OCI-LY3 (cell line): ENCODE data around the gene UNC45A.

Experiments
- H2AFZ ChIP-seq: fragments of 200-600, 300-600 bp; shearing (Covaris generic); 2 replicates; pipeline ENCODE4 v1.6.0; 2014; ENCODE audit warnings: antibody characterized with exemption, low read depth, low read length
- H3K27ac ChIP-seq: fragments of 200-600, 300-600 bp; sonication (generic); 2 replicates; pipeline ENCODE4 v1.5.1; 2014; ENCODE audit warnings: mild to moderate bottlenecking, low read length, moderate library complexity, mixed read lengths
- H3K27me3 ChIP-seq: fragments of 200-600, 300-600 bp; sonication (generic); 2 replicates; pipeline ENCODE4 v1.6.1; 2014; ENCODE audit warnings: low read depth, low read length, mixed read lengths
- H3K36me3 ChIP-seq: fragments of 200-600, 300-600 bp; sonication (generic); replicated peaks from 2 replicates; pipeline ENCODE3; 2014; ENCODE audit warnings: low read depth, low read length, mixed read lengths
- H3K4me1 ChIP-seq: fragments of 300-600, 200-600 bp; sonication (generic); 2 replicates; pipeline ENCODE4 v1.6.1; 2014; ENCODE audit warnings: low read length, mixed read lengths
- H3K4me2 ChIP-seq: fragments of 200-600, 300-600 bp; sonication (generic); 2 replicates; pipeline ENCODE4 v1.6.1; 2014; ENCODE audit warnings: low read length, mixed read lengths
- H3K4me3 ChIP-seq: fragments of 300-600, 200-600 bp; sonication (generic); 2 replicates; pipeline ENCODE4 v1.5.1; 2014; ENCODE audit warnings: antibody characterized with exemption, mild to moderate bottlenecking, low read length, moderate library complexity
- H3K79me2 ChIP-seq: fragments of 300-600, 200-600 bp; shearing (Covaris generic); 2 replicates; pipeline ENCODE4 v1.6.1; 2014; ENCODE audit warnings: mild to moderate bottlenecking, low read length, mixed read lengths
- H3K9ac ChIP-seq: fragments of 300-600, 200-600 bp; shearing (Covaris generic); 2 replicates; pipeline ENCODE4 v1.6.0; 2014; ENCODE audit warnings: mild to moderate bottlenecking, low read length, moderate library complexity
- H3K9me3 ChIP-seq: fragments of 200-600, 300-600 bp; shearing (Covaris generic); 2 replicates; pipeline ENCODE4 v1.6.1; 2014; ENCODE audit warnings: low read length, mixed read lengths; ENCODE audit not compliant: insufficient read depth
- H4K20me1 ChIP-seq: fragments of 200-600, 300-600 bp; sonication (generic); 2 replicates; pipeline ENCODE4 v1.6.1; 2016; ENCODE audit warnings: low read length, mixed read lengths; ENCODE audit not compliant: insufficient read depth
- EZH2phosphoT487 ChIP-seq: fragments of 200-600 bp; shearing (Covaris generic); IDR thresholded peaks from 2 replicates; pipeline ENCODE4 v1.6.1; 2018; ENCODE audit warnings: antibody characterized with exemption, mixed run types, low read depth
- TF ChIP-seq, protein P1 (sequence below): fragments of 200-600, 300-600 bp; sonication (generic); IDR thresholded peaks from 2 replicates; pipeline ENCODE4 v1.5.1; 2014; ENCODE audit warnings: antibody characterized with exemption, low read length, low read depth

Gene UNC45A, protein sequence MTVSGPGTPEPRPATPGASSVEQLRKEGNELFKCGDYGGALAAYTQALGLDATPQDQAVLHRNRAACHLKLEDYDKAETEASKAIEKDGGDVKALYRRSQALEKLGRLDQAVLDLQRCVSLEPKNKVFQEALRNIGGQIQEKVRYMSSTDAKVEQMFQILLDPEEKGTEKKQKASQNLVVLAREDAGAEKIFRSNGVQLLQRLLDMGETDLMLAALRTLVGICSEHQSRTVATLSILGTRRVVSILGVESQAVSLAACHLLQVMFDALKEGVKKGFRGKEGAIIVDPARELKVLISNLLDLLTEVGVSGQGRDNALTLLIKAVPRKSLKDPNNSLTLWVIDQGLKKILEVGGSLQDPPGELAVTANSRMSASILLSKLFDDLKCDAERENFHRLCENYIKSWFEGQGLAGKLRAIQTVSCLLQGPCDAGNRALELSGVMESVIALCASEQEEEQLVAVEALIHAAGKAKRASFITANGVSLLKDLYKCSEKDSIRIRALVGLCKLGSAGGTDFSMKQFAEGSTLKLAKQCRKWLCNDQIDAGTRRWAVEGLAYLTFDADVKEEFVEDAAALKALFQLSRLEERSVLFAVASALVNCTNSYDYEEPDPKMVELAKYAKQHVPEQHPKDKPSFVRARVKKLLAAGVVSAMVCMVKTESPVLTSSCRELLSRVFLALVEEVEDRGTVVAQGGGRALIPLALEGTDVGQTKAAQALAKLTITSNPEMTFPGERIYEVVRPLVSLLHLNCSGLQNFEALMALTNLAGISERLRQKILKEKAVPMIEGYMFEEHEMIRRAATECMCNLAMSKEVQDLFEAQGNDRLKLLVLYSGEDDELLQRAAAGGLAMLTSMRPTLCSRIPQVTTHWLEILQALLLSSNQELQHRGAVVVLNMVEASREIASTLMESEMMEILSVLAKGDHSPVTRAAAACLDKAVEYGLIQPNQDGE

DNA sequence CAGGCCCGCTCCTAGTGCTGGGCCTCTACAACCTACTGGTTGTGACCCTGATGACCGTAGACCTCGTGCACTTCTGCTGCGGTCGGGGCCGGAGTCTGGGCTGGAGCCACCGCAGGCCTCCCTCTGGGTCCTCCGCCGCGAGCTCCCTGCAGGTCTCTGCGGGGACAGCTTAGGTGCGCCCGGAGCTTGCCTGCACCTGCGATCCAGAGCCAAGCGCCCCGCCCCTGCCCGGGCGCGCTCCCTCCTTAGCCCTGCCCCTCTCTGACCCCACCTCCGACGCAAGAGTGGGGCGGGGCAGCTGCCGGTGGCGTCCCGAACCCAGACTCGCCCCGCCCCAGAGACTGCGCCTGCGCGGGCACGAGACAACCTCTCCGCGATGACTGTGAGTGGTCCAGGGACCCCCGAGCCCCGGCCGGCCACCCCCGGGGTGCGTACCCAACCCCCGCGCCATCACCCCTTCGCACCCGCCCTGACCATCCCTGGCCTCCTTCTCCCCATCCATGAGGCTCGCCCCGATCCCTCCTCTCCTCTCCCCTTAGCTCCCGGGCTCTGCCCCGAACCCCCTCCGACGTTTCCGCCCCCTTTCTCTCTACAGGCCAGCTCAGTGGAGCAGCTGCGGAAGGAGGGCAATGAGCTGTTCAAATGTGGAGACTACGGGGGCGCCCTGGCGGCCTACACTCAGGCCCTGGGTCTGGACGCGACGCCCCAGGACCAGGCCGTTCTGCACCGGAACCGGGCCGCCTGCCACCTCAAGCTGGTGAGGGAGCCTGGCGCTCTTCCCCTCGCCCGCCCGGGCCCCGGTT lies at the start of gene UNC45A:
UNC45A (plus strand) TSS at position 337 of the 803 bp plus-strand sequence; CDS start at position 377, 40 bp downstream.
- peaks cover 19% of the 10 kb centered on the region for H3K36me3 ChIP-seq
- peak within 1 kb of the TSS; percentile 28 for H3K27ac ChIP-seq
- peak within 1 kb of the TSS; percentile 91 for H3K4me2 ChIP-seq
- H4K20me1 ChIP-seq, result peaks cover 3% of the 10 kb centered on the region; the same call in 1 of the 2 replicates
- TF ChIP-seq EZH2phosphoT487, result no peak
- TF ChIP-seq, protein P1, sequence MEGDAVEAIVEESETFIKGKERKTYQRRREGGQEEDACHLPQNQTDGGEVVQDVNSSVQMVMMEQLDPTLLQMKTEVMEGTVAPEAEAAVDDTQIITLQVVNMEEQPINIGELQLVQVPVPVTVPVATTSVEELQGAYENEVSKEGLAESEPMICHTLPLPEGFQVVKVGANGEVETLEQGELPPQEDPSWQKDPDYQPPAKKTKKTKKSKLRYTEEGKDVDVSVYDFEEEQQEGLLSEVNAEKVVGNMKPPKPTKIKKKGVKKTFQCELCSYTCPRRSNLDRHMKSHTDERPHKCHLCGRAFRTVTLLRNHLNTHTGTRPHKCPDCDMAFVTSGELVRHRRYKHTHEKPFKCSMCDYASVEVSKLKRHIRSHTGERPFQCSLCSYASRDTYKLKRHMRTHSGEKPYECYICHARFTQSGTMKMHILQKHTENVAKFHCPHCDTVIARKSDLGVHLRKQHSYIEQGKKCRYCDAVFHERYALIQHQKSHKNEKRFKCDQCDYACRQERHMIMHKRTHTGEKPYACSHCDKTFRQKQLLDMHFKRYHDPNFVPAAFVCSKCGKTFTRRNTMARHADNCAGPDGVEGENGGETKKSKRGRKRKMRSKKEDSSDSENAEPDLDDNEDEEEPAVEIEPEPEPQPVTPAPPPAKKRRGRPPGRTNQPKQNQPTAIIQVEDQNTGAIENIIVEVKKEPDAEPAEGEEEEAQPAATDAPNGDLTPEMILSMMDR, result no peak
- no peaks in the 10 kb centered on the region for H3K9me3 ChIP-seq
- peak within 1 kb of the TSS; percentile 92 for H3K4me3 ChIP-seq
- peaks cover 34% of the 10 kb centered on the region for H3K4me1 ChIP-seq
- H3K27me3 ChIP-seq, result no peaks in the 10 kb centered on the region
- H2AFZ ChIP-seq, result peak within 1 kb of the TSS; percentile 82
- H3K9ac ChIP-seq, result peak within 1 kb of the TSS; percentile 88
- peaks cover 12% of the 10 kb centered on the region for H3K79me2 ChIP-seq

DNA sequence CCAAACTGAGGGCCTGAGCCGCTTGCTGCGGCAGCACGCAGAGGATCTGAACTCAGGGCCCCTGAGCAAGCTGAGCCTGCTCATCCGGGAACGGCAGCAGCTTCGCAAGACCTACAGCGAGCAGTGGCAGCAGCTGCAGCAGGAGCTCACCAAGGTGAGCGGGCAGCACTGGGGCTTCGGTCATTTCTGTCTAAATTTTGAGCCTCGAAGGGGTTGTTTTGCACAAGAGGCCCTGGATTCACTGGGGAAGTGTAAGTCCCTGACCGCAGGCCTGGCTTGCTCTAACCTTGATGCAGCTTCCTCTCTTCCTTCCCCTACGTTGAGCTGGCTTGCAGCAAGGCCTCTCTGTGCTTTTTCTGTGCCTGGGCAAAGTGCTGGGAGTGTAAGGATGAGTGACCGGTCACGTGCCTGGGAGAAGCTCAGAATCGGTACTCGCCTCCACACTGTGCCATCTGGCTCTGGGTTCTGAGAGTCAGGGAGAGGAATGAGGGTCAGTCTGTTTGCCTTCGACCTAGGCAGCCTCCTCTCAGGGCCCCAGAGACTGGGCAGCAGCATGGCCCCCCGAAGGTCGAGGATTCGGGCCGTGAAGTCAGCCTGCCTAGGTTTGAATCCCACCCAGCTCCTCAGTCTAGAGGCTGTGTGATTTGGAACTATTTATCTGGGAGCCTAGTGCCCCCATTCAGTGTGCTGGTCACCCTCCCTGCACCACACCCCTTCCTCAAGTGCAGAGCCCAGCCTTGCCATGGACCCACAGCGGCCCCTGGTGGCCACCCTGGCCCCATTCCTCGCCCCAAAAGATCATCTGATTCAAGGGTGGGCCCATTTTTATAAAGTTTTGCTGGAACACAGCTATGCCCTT lies 49.4 kb upstream of the UNC45A start:
- Histone ChIP-seq H2AFZ (no peak overlapping the region), H3K79me2 (no peaks in the 10 kb centered on the region), H3K36me3 (no peaks in the 10 kb centered on the region), H3K9ac (no peak overlapping the region), H3K4me2 (peak overlapping the region; percentile 20), H3K4me3 (no peak overlapping the region), H3K4me1 (peaks cover 14% of the 10 kb centered on the region; the same call in 1 of the 2 replicates), H3K27me3 (no peaks in the 10 kb centered on the region), H3K9me3 (no peaks in the 10 kb centered on the region), H4K20me1 (no peaks in the 10 kb centered on the region), H3K27ac (no peak overlapping the region)
- TF ChIP-seq EZH2phosphoT487, result no peak
- TF ChIP-seq, protein P1, result peak; percentile 99

DNA sequence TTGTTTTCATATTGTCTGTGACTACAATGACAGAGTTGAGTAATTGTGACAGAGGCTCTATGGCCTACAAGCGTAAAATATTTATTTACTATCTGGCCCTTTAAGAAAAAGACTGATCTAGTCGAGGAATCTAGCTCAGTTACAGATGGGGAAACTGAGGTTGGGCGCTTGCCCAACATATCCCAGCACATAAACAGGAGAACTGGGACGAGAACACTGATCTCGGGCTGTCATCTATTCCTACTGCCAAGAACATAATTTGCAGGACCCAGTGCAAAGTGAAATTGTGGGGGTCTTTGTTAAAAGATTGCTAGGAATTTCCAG lies 48.8 kb upstream of the UNC45A start:
- H4K20me1 ChIP-seq, result no peaks in the 10 kb centered on the region
- no peak overlapping the region for H3K27ac ChIP-seq
- no peak overlapping the region for H3K4me2 ChIP-seq
- H3K9ac ChIP-seq, result no peak overlapping the region
- H3K27me3 ChIP-seq, result no peaks in the 10 kb centered on the region
- TF ChIP-seq EZH2phosphoT487, result no peak
- TF ChIP-seq, protein P1, result no peak
- H3K4me3 ChIP-seq, result no peak overlapping the region
- H3K4me1 ChIP-seq, result peaks cover 14% of the 10 kb centered on the region; the same call in 1 of the 2 replicates
- no peaks in the 10 kb centered on the region for H3K36me3 ChIP-seq
- H3K9me3 ChIP-seq, result no peaks in the 10 kb centered on the region
- H3K79me2 ChIP-seq, result no peaks in the 10 kb centered on the region
- H2AFZ ChIP-seq, result no peak overlapping the region
